Epithelial cell of proximal tubule (primary cell): Measurements from ENCODE around the gene ADGRD2. TPM values are rescaled to one million over a fixed set of nuclear protein-coding genes. Genes with fewer than 3 reads are reported as not detected.

Experiments used
- DNase-seq: peaks from one replicate; pipeline ENCODE4 v3.0.0-alpha.2; 2011; ENCODE audit warnings: low read depth
- H3K4me3 ChIP-seq: 2 replicates; pipeline ENCODE4 v1.5.1; 2011; ENCODE audit warnings: low read depth, mild to moderate bottlenecking, low read length
- total RNA-seq: library from RNA; depleted of rRNA; stranded (reverse); fragments of >200 nt; gene quantifications from 2 replicates; pipeline ENCODE4 v1.2.3, GENCODE V29; 2015
- TF ChIP-seq, protein P1 (sequence below): conservative IDR thresholded peaks from 2 replicates; pipeline ENCODE4 v1.5.1; 2012; ENCODE audit warnings: low read depth, mild to moderate bottlenecking, low read length

Gene ADGRD2
- total RNA-seq, 1 donor from 2014 or later = not detected

- TF ChIP-seq, protein P1, sequence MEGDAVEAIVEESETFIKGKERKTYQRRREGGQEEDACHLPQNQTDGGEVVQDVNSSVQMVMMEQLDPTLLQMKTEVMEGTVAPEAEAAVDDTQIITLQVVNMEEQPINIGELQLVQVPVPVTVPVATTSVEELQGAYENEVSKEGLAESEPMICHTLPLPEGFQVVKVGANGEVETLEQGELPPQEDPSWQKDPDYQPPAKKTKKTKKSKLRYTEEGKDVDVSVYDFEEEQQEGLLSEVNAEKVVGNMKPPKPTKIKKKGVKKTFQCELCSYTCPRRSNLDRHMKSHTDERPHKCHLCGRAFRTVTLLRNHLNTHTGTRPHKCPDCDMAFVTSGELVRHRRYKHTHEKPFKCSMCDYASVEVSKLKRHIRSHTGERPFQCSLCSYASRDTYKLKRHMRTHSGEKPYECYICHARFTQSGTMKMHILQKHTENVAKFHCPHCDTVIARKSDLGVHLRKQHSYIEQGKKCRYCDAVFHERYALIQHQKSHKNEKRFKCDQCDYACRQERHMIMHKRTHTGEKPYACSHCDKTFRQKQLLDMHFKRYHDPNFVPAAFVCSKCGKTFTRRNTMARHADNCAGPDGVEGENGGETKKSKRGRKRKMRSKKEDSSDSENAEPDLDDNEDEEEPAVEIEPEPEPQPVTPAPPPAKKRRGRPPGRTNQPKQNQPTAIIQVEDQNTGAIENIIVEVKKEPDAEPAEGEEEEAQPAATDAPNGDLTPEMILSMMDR = no peak
- H3K4me3 ChIP-seq = no peak overlapping the region
- DNase-seq = no peak
These were observed 845 bp downstream of the ADGRD2 start for GRCh38 chr9:124450931-124451661.

DNA sequence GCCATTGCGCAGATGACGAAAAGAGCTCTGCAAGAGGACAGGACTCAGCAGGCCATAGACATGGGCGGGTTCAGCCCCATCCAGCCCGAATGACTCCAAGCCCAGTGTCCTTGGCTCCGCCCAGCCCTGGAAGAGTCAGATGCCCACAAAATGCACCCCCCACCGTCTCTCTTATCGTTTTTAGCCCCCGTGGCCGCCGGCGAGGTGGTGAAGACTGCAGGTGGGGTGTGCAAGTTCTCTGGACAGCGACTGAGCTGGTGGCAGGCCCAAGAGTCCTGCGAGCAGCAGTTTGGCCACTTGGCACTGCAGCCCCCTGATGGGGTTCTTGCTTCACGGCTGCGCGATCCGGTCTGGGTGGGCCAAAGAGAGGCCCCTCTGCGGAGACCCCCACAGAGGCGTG lies 2.1 kb downstream of the ADGRD2 start:
- H3K4me3 ChIP-seq = no peak overlapping the region
- no peak for DNase-seq
- TF ChIP-seq, protein P1 = no peak

- no peak overlapping the region for H3K4me3 ChIP-seq
- TF ChIP-seq, protein P1 = no peak
- no peak for DNase-seq
These were observed 2.8 kb downstream of the ADGRD2 start for GRCh38 chr9:124452841-124453585.

- no peak for DNase-seq
- H3K4me3 ChIP-seq = no peak overlapping the region
- TF ChIP-seq, protein P1 = no peak
These were observed 3.4 kb downstream of the ADGRD2 start for GRCh38 chr9:124453586-124454191.

GRCh38 chr9:124454296-124454695 lies 4.0 kb downstream of the ADGRD2 start:
- TF ChIP-seq, protein P1 = no peak
- no peak overlapping the region for H3K4me3 ChIP-seq
- no peak for DNase-seq

- TF ChIP-seq, protein P1 = no peak
- no peak for DNase-seq
- no peak overlapping the region for H3K4me3 ChIP-seq
These were observed 4.7 kb downstream of the ADGRD2 start for GRCh38 chr9:124454791-124455443.
